NCI-H82 treated with DMSO at 0.1 percent for 48 hours (cell line): ENCODE data around the gene FYTTD1.

Source experiments
- DNase-seq: peaks from one replicate; lab custom pipeline; 2025; ENCODE audit not compliant: unreplicated experiment; lab: John Stamatoyannopoulos, UW

The FYTTD1 gene

GRCh38 chr3:197737319-197737649, 12.4 kb upstream of the FYTTD1 start:
- no peak for DNase-seq

- no peak for DNase-seq
Measured at GRCh38 chr3:197737749-197738462, 11.8 kb upstream of the FYTTD1 start.

- DNase-seq, result no peak
Measured at GRCh38 chr3:197742787-197743186, 6.9 kb upstream of the FYTTD1 start.

- DNase-seq, result no peak
Measured at GRCh38 chr3:197746209-197746608, 3.5 kb upstream of the FYTTD1 start.

- no peak for DNase-seq
Measured at GRCh38 chr3:197746801-197747237, 2.9 kb upstream of the FYTTD1 start.

GRCh38 chr3:197748597-197749314, 927 bp upstream of the FYTTD1 start:
- DNase-seq, result no peak

GRCh38 chr3:197749315-197749600, 425 bp upstream of the FYTTD1 start:
- peak; percentile 61 for DNase-seq

- peak; percentile 15 for DNase-seq
Measured at GRCh38 chr3:197750396-197750831, 731 bp downstream of the FYTTD1 start.

GRCh38 chr3:197750858-197751737, 1.4 kb downstream of the FYTTD1 start:
- no peak for DNase-seq

GRCh38 chr3:197752107-197752506, 2.4 kb downstream of the FYTTD1 start:
- no peak for DNase-seq

GRCh38 chr3:197753263-197753662, 3.6 kb downstream of the FYTTD1 start:
- no peak for DNase-seq

GRCh38 chr3:197756704-197757103, 7.0 kb downstream of the FYTTD1 start:
- no peak for DNase-seq

GRCh38 chr3:197758512-197758911, 8.8 kb downstream of the FYTTD1 start:
- DNase-seq, result peak; percentile 64

- no peak for DNase-seq
Measured at GRCh38 chr3:197761784-197762183, 12.1 kb downstream of the FYTTD1 start.

GRCh38 chr3:197775317-197775716, 25.6 kb downstream of the FYTTD1 start:
- peak; percentile 79 for DNase-seq

GRCh38 chr3:197782230-197782629, 32.5 kb downstream of the FYTTD1 start:
- no peak for DNase-seq

GRCh38 chr3:197784019-197784585, 34.4 kb downstream of the FYTTD1 start:
- no peak for DNase-seq

- no peak for DNase-seq
Measured at GRCh38 chr3:197787412-197787811, 37.7 kb downstream of the FYTTD1 start.

- DNase-seq, result no peak
Measured at GRCh38 chr3:197789309-197789708, 39.6 kb downstream of the FYTTD1 start.

GRCh38 chr3:197790033-197790432, 40.4 kb downstream of the FYTTD1 start:
- no peak for DNase-seq

GRCh38 chr3:197791113-197791891, 41.6 kb downstream of the FYTTD1 start, which contains the start of gene LRCH3:
Gene LRCH3, plus strand, starts transcription at chr3:197791254. Its CDS starts 25 bp downstream, at chr3:197791279.
- peak; percentile 51 for DNase-seq
